ENCODE results near the gene TRIOBP.

GRCh38 chr22:37665487-37665886 lies 31.4 kb upstream of the TRIOBP start:
- TF ChIP-seq, protein P1, sequence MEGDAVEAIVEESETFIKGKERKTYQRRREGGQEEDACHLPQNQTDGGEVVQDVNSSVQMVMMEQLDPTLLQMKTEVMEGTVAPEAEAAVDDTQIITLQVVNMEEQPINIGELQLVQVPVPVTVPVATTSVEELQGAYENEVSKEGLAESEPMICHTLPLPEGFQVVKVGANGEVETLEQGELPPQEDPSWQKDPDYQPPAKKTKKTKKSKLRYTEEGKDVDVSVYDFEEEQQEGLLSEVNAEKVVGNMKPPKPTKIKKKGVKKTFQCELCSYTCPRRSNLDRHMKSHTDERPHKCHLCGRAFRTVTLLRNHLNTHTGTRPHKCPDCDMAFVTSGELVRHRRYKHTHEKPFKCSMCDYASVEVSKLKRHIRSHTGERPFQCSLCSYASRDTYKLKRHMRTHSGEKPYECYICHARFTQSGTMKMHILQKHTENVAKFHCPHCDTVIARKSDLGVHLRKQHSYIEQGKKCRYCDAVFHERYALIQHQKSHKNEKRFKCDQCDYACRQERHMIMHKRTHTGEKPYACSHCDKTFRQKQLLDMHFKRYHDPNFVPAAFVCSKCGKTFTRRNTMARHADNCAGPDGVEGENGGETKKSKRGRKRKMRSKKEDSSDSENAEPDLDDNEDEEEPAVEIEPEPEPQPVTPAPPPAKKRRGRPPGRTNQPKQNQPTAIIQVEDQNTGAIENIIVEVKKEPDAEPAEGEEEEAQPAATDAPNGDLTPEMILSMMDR (conservative IDR thresholded peaks at IDR 0.05 in 1 of 2, IDR thresholded peaks at IDR 0.05 in 1 of 2; ENCODE audit: low read depth in 1 of 2, low read length in 2 of 2): no peak
- TF ChIP-seq EZH2 (IDR thresholded peaks at IDR 0.05; ENCODE audit: low read length, missing control alignments): no peak
